ENCODE measurements around the gene CXADR.

CXADR gene

DNA sequence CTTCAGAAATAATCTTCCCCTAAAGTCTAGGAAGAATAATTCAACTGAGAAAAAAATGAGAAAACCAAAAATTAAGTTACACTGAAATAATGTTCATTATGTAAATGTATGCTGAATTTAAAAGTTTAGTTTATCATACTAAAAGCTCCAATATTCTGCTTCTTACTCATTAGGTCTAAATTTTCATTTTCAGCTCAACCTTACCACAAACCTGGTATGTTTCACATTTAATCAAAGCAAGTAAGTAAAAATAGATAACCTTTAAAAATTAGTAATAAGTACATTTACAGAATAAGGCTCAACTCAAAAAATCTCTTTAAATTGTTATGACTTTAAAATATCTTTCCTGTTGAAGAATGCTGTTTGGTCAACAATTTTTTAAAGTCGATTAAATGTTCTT lies 84.8 kb downstream of the CXADR start:
- peaks cover 66% of the 10 kb centered on the region for H3K36me3 ChIP-seq (ENCODE audit: control insufficient read depth, insufficient read depth, low read length)
- WGBS, 2 experiments (ENCODE audit: insufficient coverage in 2 of 2), result no CpG with 5 or more reads among the region's 1 CpG

DNA sequence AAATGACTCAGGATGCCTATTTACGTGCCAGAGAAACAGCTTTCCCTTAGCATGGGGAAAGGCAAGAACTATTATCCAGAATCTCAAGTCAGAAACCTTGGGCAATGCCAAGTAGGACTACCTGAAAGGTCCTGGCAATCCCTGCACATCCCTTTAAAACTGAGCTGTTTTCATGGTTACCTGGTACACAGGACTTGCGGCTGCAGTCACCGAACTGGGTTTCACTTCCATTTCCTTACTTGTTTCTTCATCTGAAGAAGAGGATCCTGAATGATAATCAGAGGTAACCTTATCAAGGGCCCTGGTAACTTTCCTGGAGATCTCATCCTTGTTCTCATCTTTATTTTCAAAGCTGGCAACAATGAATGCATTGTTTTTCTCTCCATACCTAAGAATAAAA lies 85.6 kb downstream of the CXADR start:
- H3K4me1 ChIP-seq (ENCODE audit: control insufficient read depth, insufficient read depth, low read length, poor library complexity, severe bottlenecking), result no peaks in the 10 kb centered on the region
- H3K9me3 ChIP-seq (ENCODE audit: control insufficient read depth, low read length), result no peaks in the 10 kb centered on the region
- no peak overlapping the region for H3K27ac ChIP-seq (ENCODE audit: low read depth, low read length, severe bottlenecking)
- 100% methylated on average over 1 to 3 of the region's 3 CpGs for WGBS, 2 experiments (ENCODE audit: insufficient coverage in 2 of 2)
- H3K4me3 ChIP-seq (ENCODE audit: extremely low read depth, insufficient read depth, low read length, poor library complexity, severe bottlenecking), result no peak overlapping the region
- peaks cover 69% of the 10 kb centered on the region for H3K36me3 ChIP-seq (ENCODE audit: control insufficient read depth, insufficient read depth, low read length)

More for the DNA sequence above, 84.8 kb downstream of the CXADR start:
- Histone ChIP-seq H3K27ac (ENCODE audit: low read depth, low read length, severe bottlenecking) (no peak overlapping the region), H3K4me3 (ENCODE audit: extremely low read depth, insufficient read depth, low read length, poor library complexity, severe bottlenecking) (no peak overlapping the region), H3K9me3 (ENCODE audit: control insufficient read depth, low read length) (no peaks in the 10 kb centered on the region), H3K4me1 (ENCODE audit: control insufficient read depth, insufficient read depth, low read length, poor library complexity, severe bottlenecking) (no peaks in the 10 kb centered on the region)

DNA sequence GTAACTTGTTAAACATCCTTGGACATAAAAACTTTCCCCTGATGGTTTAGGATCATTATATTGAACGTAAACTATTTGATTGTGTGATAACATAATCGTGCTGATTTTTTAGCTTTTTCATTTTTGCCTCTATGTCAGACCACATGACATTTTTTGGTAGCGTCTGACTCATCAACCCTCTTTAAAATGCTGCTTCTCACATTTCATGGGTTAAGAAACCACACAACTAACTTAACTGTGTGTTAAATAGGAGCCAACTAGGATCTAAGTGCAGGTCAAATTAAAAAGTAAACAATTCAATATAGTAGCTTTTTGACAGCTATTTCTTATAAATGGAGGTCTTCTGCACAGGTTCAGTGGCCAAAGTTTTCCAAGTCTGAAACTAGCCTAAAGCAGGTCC lies 90.0 kb downstream of the CXADR start:
- peaks cover 72% of the 10 kb centered on the region for H3K36me3 ChIP-seq (ENCODE audit: control insufficient read depth, insufficient read depth, low read length)
- H3K27ac ChIP-seq (ENCODE audit: low read depth, low read length, severe bottlenecking), result no peak overlapping the region
- WGBS, 2 experiments (ENCODE audit: insufficient coverage in 2 of 2), result 100% methylated on average over 2 of the region's 3 CpGs; no CpG with 5 or more reads in 1 of the 2 experiments
- H3K4me3 ChIP-seq (ENCODE audit: extremely low read depth, insufficient read depth, low read length, poor library complexity, severe bottlenecking), result no peak overlapping the region
- H3K4me1 ChIP-seq (ENCODE audit: control insufficient read depth, insufficient read depth, low read length, poor library complexity, severe bottlenecking), result no peaks in the 10 kb centered on the region
- H3K9me3 ChIP-seq (ENCODE audit: control insufficient read depth, low read length), result no peaks in the 10 kb centered on the region

- WGBS, 2 experiments (ENCODE audit: insufficient coverage in 2 of 2), result 86 to 100% methylated on average over 1 to 2 of the region's 2 CpGs
- Histone ChIP-seq H3K9me3 (ENCODE audit: control insufficient read depth, low read length) (no peaks in the 10 kb centered on the region), H3K4me3 (ENCODE audit: extremely low read depth, insufficient read depth, low read length, poor library complexity, severe bottlenecking) (no peak overlapping the region), H3K27ac (ENCODE audit: low read depth, low read length, severe bottlenecking) (no peak overlapping the region), H3K4me1 (ENCODE audit: control insufficient read depth, insufficient read depth, low read length, poor library complexity, severe bottlenecking) (no peaks in the 10 kb centered on the region), H3K36me3 (ENCODE audit: control insufficient read depth, insufficient read depth, low read length) (peaks cover 47% of the 10 kb centered on the region)
These were observed 94.8 kb downstream of the CXADR start for GRCh38 chr21:17607684-17608083.

- Histone ChIP-seq H3K36me3 (ENCODE audit: control insufficient read depth, insufficient read depth, low read length) (peaks cover 27% of the 10 kb centered on the region), H3K4me1 (ENCODE audit: control insufficient read depth, insufficient read depth, low read length, poor library complexity, severe bottlenecking) (no peaks in the 10 kb centered on the region), H3K27ac (ENCODE audit: low read depth, low read length, severe bottlenecking) (no peak overlapping the region), H3K4me3 (ENCODE audit: extremely low read depth, insufficient read depth, low read length, poor library complexity, severe bottlenecking) (no peak overlapping the region), H3K9me3 (ENCODE audit: control insufficient read depth, low read length) (no peaks in the 10 kb centered on the region)
- WGBS, 2 experiments (ENCODE audit: insufficient coverage in 2 of 2), result no CpG with 5 or more reads among the region's 2 CpGs
These were observed 96.8 kb downstream of the CXADR start for GRCh38 chr21:17609681-17610080.

GRCh38 chr21:17610911-17611310 lies 98.1 kb downstream of the CXADR start:
- no peaks in the 10 kb centered on the region for H3K4me1 ChIP-seq (ENCODE audit: control insufficient read depth, insufficient read depth, low read length, poor library complexity, severe bottlenecking)
- H3K36me3 ChIP-seq (ENCODE audit: control insufficient read depth, insufficient read depth, low read length), result peaks cover 21% of the 10 kb centered on the region
- H3K4me3 ChIP-seq (ENCODE audit: extremely low read depth, insufficient read depth, low read length, poor library complexity, severe bottlenecking), result peak overlapping the region; percentile 95
- WGBS, 2 experiments (ENCODE audit: insufficient coverage in 2 of 2), result 64 to 67% methylated on average over 5 to 6 of the region's 9 CpGs
- no peaks in the 10 kb centered on the region for H3K9me3 ChIP-seq (ENCODE audit: control insufficient read depth, low read length)
- H3K27ac ChIP-seq (ENCODE audit: low read depth, low read length, severe bottlenecking), result peak overlapping the region; percentile 91

DNA sequence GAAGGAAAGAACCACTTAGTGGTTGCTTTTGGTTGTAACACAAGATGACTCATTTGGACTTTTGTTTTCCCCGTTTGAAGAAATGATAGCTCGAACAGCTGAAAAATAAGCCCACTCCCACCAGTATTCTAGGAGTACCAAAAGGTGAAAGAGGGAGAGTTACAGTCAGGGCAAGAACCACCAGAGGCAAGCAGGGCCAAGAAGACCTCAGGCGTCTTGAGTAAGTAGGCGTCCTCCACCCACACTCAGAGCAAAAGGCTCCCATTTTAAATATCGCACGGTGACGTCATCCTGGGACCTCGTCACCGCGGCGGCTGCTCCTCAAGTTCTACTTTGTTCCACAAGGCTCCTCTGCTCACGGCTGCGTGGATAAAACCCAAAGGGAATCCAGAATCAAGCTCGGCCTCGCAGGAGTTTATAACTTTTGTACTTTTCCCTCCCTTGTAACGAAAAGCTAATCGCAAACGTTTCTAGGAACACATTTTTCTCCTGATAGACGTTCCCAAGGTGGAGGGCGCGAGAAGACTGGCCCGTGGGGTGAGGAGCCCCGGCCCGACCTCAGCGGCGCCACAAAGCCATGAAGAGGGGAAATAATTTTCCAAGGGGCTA lies 98.7 kb downstream of the CXADR start:
- H3K27ac ChIP-seq (ENCODE audit: low read depth, low read length, severe bottlenecking), result peak overlapping the region; percentile 91
- no peaks in the 10 kb centered on the region for H3K4me1 ChIP-seq (ENCODE audit: control insufficient read depth, insufficient read depth, low read length, poor library complexity, severe bottlenecking)
- H3K4me3 ChIP-seq (ENCODE audit: extremely low read depth, insufficient read depth, low read length, poor library complexity, severe bottlenecking), result peak overlapping the region; percentile 95
- H3K9me3 ChIP-seq (ENCODE audit: control insufficient read depth, low read length), result no peaks in the 10 kb centered on the region
- 0 to 1% methylated on average over 13 to 18 of the region's 26 CpGs for WGBS, 2 experiments (ENCODE audit: insufficient coverage in 2 of 2)
- peaks cover 21% of the 10 kb centered on the region for H3K36me3 ChIP-seq (ENCODE audit: control insufficient read depth, insufficient read depth, low read length)

DNA sequence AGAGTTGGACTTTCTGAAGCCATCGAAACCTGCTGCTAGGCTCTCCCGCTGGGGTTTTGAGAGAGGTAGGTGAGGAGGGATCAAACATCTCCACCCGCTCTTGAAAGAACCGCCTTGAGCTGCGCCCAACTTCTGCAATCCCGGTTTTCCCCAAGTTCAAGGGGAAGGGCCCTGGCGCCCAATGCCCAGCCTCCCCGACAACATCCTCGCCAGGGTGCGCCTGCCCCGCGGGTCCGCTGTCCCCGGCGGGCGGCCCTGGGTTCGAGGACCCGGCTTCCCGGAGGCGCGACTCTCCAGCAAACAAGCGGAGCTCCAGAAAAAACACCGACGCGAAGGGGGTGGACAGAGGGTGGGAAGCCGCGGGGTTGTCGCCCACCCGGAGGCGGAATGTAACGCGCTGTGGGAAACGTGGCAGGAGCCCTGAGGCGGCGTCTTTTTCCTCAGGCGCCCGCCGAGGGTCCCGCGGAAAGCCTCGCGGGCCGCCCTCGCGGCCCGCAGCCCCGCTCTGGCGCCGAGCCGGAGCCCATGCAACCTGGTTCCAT lies 99.3 kb downstream of the CXADR start:
- Histone ChIP-seq H3K27ac (ENCODE audit: low read depth, low read length, severe bottlenecking) (peak overlapping the region; percentile 91), H3K4me3 (ENCODE audit: extremely low read depth, insufficient read depth, low read length, poor library complexity, severe bottlenecking) (peak overlapping the region; percentile 95), H3K9me3 (ENCODE audit: control insufficient read depth, low read length) (no peaks in the 10 kb centered on the region), H3K4me1 (ENCODE audit: control insufficient read depth, insufficient read depth, low read length, poor library complexity, severe bottlenecking) (no peaks in the 10 kb centered on the region), H3K36me3 (ENCODE audit: control insufficient read depth, insufficient read depth, low read length) (peaks cover 21% of the 10 kb centered on the region)
- WGBS, 2 experiments (ENCODE audit: insufficient coverage in 2 of 2), result 0 to 2% methylated on average over 29 to 38 of the region's 50 CpGs

DNA sequence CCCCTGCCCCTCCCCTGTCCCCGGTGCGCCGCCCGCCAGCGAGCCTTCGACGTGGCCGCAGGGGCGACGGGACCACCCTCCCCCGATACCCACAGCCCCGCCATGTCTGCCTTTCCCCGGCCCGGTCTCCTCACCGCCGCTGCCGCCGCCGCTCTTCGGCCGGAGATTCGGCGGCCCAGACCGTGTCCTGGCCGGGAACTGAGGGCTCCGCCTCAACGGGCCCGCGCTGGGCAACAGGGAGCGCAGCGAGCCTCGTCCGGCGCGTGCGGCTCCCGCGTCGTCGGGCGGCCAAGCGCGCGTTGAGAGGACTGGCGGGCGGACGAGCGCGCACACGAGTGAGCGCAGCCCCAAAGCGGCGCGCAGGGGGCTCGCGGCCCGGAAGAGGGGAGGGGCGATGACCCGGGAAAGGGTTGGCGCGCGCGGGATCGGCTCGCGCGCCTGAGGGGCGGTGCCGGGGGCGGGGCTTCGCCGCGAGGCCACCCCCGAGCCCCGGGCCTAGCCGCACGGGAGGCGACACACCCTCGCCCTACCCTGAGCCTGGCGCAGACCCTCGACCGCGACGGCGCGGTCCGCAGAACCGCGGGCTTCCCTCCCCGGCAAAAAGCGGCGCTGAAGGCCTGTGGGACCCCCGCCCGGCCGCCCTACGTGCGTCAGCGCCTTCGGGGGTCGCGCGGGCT lies 99.9 kb downstream of the CXADR start, which contains the start of gene BTG3:
BTG3 (minus strand) TSS at position 337 of the 677 bp plus-strand sequence. CDS start 3,757 bp downstream, outside the sequence.
- no peaks in the 10 kb centered on the region for H3K4me1 ChIP-seq (ENCODE audit: control insufficient read depth, insufficient read depth, low read length, poor library complexity, severe bottlenecking)
- 3 to 5% methylated on average over 77 to 88 of the region's 102 CpGs for WGBS, 2 experiments (ENCODE audit: insufficient coverage in 2 of 2)
- peak within 1 kb of the TSS; percentile 95 for H3K4me3 ChIP-seq (ENCODE audit: extremely low read depth, insufficient read depth, low read length, poor library complexity, severe bottlenecking)
- peaks cover 16% of the 10 kb centered on the region for H3K36me3 ChIP-seq (ENCODE audit: control insufficient read depth, insufficient read depth, low read length)
- H3K27ac ChIP-seq (ENCODE audit: low read depth, low read length, severe bottlenecking), result peak within 1 kb of the TSS; percentile 91
- H3K9me3 ChIP-seq (ENCODE audit: control insufficient read depth, low read length), result no peaks in the 10 kb centered on the region

GRCh38 chr21:17613242-17613676 lies 100.4 kb downstream of the CXADR start:
- H3K36me3 ChIP-seq (ENCODE audit: control insufficient read depth, insufficient read depth, low read length), result peaks cover 12% of the 10 kb centered on the region
- H3K9me3 ChIP-seq (ENCODE audit: control insufficient read depth, low read length), result no peaks in the 10 kb centered on the region
- H3K27ac ChIP-seq (ENCODE audit: low read depth, low read length, severe bottlenecking), result no peak overlapping the region
- 50 to 63% methylated on average over 13 to 15 of the region's 16 CpGs for WGBS, 2 experiments (ENCODE audit: insufficient coverage in 2 of 2)
- peak overlapping the region; percentile 95 for H3K4me3 ChIP-seq (ENCODE audit: extremely low read depth, insufficient read depth, low read length, poor library complexity, severe bottlenecking)
- no peaks in the 10 kb centered on the region for H3K4me1 ChIP-seq (ENCODE audit: control insufficient read depth, insufficient read depth, low read length, poor library complexity, severe bottlenecking)

- no CpG with 5 or more reads among the region's 1 CpG for WGBS, 2 experiments (ENCODE audit: insufficient coverage in 2 of 2)
- Histone ChIP-seq H3K36me3 (ENCODE audit: control insufficient read depth, insufficient read depth, low read length) (no peaks in the 10 kb centered on the region), H3K27ac (ENCODE audit: low read depth, low read length, severe bottlenecking) (no peak overlapping the region), H3K4me3 (ENCODE audit: extremely low read depth, insufficient read depth, low read length, poor library complexity, severe bottlenecking) (no peak overlapping the region), H3K9me3 (ENCODE audit: control insufficient read depth, low read length) (no peaks in the 10 kb centered on the region), H3K4me1 (ENCODE audit: control insufficient read depth, insufficient read depth, low read length, poor library complexity, severe bottlenecking) (no peaks in the 10 kb centered on the region)
These were observed 104.0 kb downstream of the CXADR start for GRCh38 chr21:17616831-17617230.

Data from mesodermal cell (in vitro differentiated cells).